Measurements from ENCODE around the gene CAVIN2.

Gene CAVIN2

DNA sequence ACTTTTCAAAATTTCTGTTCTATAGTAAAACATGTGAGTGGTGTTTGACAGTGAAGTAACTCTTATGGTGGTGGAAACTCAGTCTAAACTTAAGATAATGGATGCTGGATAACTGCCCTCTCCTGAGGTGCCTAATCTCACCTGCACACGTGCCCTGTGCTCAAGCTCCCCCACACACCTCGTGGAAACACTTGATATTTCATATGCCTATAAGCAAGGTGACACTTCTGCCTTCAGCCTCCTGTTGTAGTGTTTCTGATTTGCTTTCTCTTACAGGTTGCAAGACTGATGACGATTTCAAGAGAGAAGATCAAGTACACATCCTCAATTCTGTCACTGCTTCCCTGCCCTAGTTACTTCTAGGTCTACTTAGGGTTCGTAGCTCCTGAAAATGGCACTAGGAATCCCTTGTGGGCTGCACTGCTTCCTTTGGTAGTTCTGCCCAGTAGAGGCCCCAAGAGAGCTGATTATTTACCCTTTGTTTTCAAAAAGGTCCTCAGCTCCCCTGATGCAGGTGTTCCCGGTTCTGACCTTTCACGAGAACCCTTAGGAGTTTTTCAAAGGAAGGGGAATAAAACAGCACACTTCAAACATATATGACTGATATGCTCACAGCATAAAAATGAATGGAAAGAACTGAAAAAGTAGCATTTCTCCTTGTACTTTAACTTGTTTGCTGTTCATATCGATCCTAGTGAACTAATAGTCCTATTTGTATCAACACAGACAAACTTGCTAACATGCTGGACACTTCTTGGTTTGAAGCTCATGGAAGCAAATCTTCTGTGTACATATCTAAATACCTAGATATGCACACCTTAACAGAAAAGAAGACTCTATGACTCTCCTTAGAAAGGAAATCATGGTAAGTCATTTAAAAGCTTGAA is 6.7 kb downstream of the CAVIN2 start:
- no peaks in the 10 kb centered on the region for H3K4me1 ChIP-seq
- no peak overlapping the region for H3K4me3 ChIP-seq (ENCODE audit: low read depth, low read length)
- H3K27ac ChIP-seq: no peak overlapping the region
- H3K9me3 ChIP-seq (ENCODE audit: control insufficient read depth, low read length): no peaks in the 10 kb centered on the region
- H3K36me3 ChIP-seq (ENCODE audit: control insufficient read depth, insufficient read depth, low read length): no peaks in the 10 kb centered on the region
- H3K9ac ChIP-seq: no peak overlapping the region
- H3K79me2 ChIP-seq: no peaks in the 10 kb centered on the region
- no peaks in the 10 kb centered on the region for H3K27me3 ChIP-seq (ENCODE audit: control insufficient read depth, insufficient read depth, low read length)
- no peak overlapping the region for H3K4me2 ChIP-seq (ENCODE audit: low read length)
- TF ChIP-seq, protein P1, sequence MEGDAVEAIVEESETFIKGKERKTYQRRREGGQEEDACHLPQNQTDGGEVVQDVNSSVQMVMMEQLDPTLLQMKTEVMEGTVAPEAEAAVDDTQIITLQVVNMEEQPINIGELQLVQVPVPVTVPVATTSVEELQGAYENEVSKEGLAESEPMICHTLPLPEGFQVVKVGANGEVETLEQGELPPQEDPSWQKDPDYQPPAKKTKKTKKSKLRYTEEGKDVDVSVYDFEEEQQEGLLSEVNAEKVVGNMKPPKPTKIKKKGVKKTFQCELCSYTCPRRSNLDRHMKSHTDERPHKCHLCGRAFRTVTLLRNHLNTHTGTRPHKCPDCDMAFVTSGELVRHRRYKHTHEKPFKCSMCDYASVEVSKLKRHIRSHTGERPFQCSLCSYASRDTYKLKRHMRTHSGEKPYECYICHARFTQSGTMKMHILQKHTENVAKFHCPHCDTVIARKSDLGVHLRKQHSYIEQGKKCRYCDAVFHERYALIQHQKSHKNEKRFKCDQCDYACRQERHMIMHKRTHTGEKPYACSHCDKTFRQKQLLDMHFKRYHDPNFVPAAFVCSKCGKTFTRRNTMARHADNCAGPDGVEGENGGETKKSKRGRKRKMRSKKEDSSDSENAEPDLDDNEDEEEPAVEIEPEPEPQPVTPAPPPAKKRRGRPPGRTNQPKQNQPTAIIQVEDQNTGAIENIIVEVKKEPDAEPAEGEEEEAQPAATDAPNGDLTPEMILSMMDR (IDR thresholded peaks at IDR 0.05): no peak
- no peak overlapping the region for H2AFZ ChIP-seq

DNA sequence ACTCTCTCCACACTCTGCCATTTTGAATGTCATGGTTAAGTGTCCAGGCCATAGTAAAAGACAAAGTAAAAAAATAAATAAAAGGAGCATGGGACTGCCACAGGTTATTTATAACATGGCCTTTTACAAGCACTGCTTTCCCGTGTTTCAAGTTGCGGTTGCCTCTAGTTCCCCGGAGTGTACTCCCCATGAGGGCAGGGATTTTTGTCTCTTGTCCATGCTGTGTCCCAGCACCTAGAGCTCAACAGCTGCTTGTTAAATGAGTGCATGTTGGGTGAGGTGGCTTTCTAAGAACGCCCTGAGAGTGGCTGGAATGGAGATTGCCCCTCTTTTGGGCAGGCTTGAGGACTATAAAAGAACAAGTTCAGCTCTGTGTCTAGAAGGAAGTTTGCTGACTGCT is 8.4 kb downstream of the CAVIN2 start:
- Histone ChIP-seq H3K4me3 (ENCODE audit: low read depth, low read length) (no peak overlapping the region), H3K36me3 (ENCODE audit: control insufficient read depth, insufficient read depth, low read length) (no peaks in the 10 kb centered on the region), H3K79me2 (no peaks in the 10 kb centered on the region), H3K9me3 (ENCODE audit: control insufficient read depth, low read length) (no peaks in the 10 kb centered on the region), H3K9ac (no peak overlapping the region), H3K27ac (no peak overlapping the region), H2AFZ (no peak overlapping the region), H3K4me1 (no peaks in the 10 kb centered on the region), H3K4me2 (ENCODE audit: low read length) (no peak overlapping the region), H3K27me3 (ENCODE audit: control insufficient read depth, insufficient read depth, low read length) (no peaks in the 10 kb centered on the region)
- TF ChIP-seq, protein P1 (IDR thresholded peaks at IDR 0.05): no peak

DNA sequence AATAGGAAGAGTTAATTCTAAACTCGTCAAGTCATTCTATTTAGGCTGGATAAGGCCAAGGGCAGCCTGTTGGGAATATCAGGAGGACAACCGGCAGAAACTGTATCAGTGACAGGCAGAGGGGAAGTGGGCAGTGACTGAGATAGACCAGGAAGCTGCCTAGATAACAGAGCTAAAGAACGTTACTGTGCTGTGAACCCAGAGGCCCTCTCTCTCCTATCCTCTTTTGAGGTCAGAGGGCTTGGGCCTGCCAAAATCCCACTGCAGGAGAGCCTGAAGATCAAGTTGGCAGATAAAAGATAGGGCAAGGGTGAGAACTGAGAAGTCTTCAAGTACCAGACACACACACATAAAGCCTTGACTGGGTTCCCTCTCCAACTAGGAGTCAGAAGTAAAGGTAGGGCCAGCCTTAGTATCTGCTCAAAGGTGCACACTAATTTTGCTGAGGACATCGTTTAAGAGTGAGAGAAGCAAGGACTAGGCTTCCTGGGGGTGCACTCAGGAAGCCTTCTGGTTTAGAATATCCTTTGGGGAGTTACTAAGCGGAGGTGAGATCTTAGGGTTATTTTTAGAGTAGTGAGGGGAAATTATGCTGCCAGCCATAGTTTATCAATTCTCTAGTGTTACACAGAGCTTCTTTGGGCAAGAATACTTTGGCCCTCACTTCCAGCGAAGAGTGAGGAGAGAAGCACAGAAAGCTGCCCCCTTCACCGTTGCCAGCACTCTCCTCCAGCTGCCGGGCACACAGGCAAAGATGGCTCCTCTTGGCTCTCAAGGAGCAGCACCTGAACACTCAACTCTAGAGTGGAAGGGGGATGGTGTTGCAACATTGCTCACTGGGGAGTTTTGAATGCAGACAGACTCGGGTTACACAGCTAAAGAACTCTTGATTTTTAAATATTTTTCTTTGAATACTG is 9.8 kb downstream of the CAVIN2 start:
- Histone ChIP-seq H3K4me3 (ENCODE audit: low read depth, low read length) (no peak overlapping the region), H3K27me3 (ENCODE audit: control insufficient read depth, insufficient read depth, low read length) (no peaks in the 10 kb centered on the region), H2AFZ (no peak overlapping the region), H3K4me1 (no peaks in the 10 kb centered on the region), H3K79me2 (no peaks in the 10 kb centered on the region), H3K9me3 (ENCODE audit: control insufficient read depth, low read length) (no peaks in the 10 kb centered on the region), H3K4me2 (ENCODE audit: low read length) (no peak overlapping the region), H3K9ac (no peak overlapping the region), H3K36me3 (ENCODE audit: control insufficient read depth, insufficient read depth, low read length) (no peaks in the 10 kb centered on the region), H3K27ac (no peak overlapping the region)
- TF ChIP-seq, protein P1 (IDR thresholded peaks at IDR 0.05): no peak

DNA sequence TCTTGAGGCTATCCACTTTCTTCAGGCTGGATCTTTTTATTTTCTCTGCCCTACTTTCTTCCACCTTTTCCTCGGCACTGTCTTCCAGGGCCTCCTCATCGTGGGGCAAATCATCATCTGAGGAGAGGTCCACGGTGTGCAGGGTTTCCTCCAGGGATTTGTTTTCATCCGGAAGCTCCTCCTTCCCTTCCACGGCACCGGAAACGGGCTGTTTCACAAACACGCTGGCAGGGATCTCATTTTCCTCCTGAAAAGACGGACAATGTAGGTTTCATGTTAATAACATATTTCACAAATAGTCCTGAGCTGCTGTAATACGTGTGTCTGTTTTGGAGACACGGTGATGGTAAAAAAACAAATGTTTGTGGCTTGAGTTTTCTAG is 10.4 kb downstream of the CAVIN2 start:
- no peak overlapping the region for H2AFZ ChIP-seq
- H3K4me3 ChIP-seq (ENCODE audit: low read depth, low read length): no peak overlapping the region
- TF ChIP-seq, protein P1 (IDR thresholded peaks at IDR 0.05): no peak
- no peak overlapping the region for H3K4me2 ChIP-seq (ENCODE audit: low read length)
- H3K9me3 ChIP-seq (ENCODE audit: control insufficient read depth, low read length): no peaks in the 10 kb centered on the region
- no peaks in the 10 kb centered on the region for H3K4me1 ChIP-seq
- H3K27me3 ChIP-seq (ENCODE audit: control insufficient read depth, insufficient read depth, low read length): no peaks in the 10 kb centered on the region
- no peaks in the 10 kb centered on the region for H3K36me3 ChIP-seq (ENCODE audit: control insufficient read depth, insufficient read depth, low read length)
- H3K9ac ChIP-seq: no peak overlapping the region
- no peak overlapping the region for H3K27ac ChIP-seq
- no peaks in the 10 kb centered on the region for H3K79me2 ChIP-seq

All from parathyroid adenoma (tissue), 2 donors.